Osteocyte (in vitro differentiated cells): ENCODE measurements around the gene WDR90. TPM values are rescaled to one million over a fixed set of nuclear protein-coding genes. Genes with fewer than 3 reads are reported as not detected.

Experiments used
- DNase-seq: peaks from one replicate; pipeline ENCODE4 v3.0.0; 2021; ENCODE audit warnings: mixed read lengths; ENCODE audit not compliant: unreplicated experiment; ENCODE audit errors: extremely low spot score
- H3K27ac Mint-ChIP-seq: one replicate; pipeline ENCODE4 v1.8.0; 2021; ENCODE audit warnings: mild to moderate bottlenecking, mixed read lengths; ENCODE audit not compliant: unreplicated experiment
- H3K27me3 Mint-ChIP-seq: one replicate; pipeline ENCODE4 v1.8.0; 2021; ENCODE audit warnings: mixed read lengths; ENCODE audit not compliant: unreplicated experiment
- H3K36me3 Mint-ChIP-seq: one replicate; pipeline ENCODE4 v1.8.0; 2021; ENCODE audit warnings: mixed read lengths; ENCODE audit not compliant: unreplicated experiment
- H3K4me1 Mint-ChIP-seq: one replicate; pipeline ENCODE4 v1.8.0; 2021; ENCODE audit warnings: mixed read lengths; ENCODE audit not compliant: unreplicated experiment
- H3K4me3 Mint-ChIP-seq: one replicate; pipeline ENCODE4 v1.8.0; 2021; ENCODE audit warnings: mild to moderate bottlenecking, moderate library complexity, mixed read lengths; ENCODE audit not compliant: unreplicated experiment
- H3K9me3 Mint-ChIP-seq: one replicate; pipeline ENCODE4 v1.8.0; 2021; ENCODE audit warnings: mixed read lengths; ENCODE audit not compliant: unreplicated experiment
- total RNA-seq: library from RNA; stranded (reverse); gene quantifications from 2 replicates; pipeline ENCODE4 v1.2.1, GENCODE V29; 2021
- TF ChIP-seq, protein P1 (sequence below): fragments of 200-600 bp; sonication (generic); IDR thresholded peaks from 2 replicates; pipeline ENCODE4 v1.5.0; 2021; ENCODE audit warnings: antibody characterized with exemption, mild to moderate bottlenecking, moderate library complexity

Gene WDR90
- total RNA-seq, 1 donor from 2014 or later = 38.9 TPM

- TF ChIP-seq, protein P1, sequence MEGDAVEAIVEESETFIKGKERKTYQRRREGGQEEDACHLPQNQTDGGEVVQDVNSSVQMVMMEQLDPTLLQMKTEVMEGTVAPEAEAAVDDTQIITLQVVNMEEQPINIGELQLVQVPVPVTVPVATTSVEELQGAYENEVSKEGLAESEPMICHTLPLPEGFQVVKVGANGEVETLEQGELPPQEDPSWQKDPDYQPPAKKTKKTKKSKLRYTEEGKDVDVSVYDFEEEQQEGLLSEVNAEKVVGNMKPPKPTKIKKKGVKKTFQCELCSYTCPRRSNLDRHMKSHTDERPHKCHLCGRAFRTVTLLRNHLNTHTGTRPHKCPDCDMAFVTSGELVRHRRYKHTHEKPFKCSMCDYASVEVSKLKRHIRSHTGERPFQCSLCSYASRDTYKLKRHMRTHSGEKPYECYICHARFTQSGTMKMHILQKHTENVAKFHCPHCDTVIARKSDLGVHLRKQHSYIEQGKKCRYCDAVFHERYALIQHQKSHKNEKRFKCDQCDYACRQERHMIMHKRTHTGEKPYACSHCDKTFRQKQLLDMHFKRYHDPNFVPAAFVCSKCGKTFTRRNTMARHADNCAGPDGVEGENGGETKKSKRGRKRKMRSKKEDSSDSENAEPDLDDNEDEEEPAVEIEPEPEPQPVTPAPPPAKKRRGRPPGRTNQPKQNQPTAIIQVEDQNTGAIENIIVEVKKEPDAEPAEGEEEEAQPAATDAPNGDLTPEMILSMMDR = no peak
- Mint-ChIP-seq H3K36me3 (no peaks in the 10 kb centered on the region), H3K27ac (no peak overlapping the region), H3K27me3 (no peaks in the 10 kb centered on the region), H3K4me1 (peaks cover 32% of the 10 kb centered on the region), H3K9me3 (no peaks in the 10 kb centered on the region), H3K4me3 (peak overlapping the region; percentile 67)
- DNase-seq = no peak
These were observed 67.7 kb downstream of the WDR90 start for GRCh38 chr16:716768-717325.

Other genes starting within 250 kb of the WDR90 start
- 23.4 and 23.9 TPM in 2 replicates for gene DECR2, start 247.5 kb upstream of the WDR90 start, total RNA-seq
- 60.2 and 65.2 TPM in 2 replicates for gene RAB11FIP3, start 223.7 kb upstream of the WDR90 start, total RNA-seq
- 38.3 and 39.9 TPM in 2 replicates for gene CAPN15, start 121.7 kb upstream of the WDR90 start, total RNA-seq
- gene PRR35, start 89.0 kb upstream of the WDR90 start, total RNA-seq = not detected in 2 replicates
- 0.57 and 1.7 TPM in 2 replicates for gene NHLRC4, start 82.4 kb upstream of the WDR90 start, total RNA-seq
- 62.0 and 63.6 TPM in 2 replicates for gene PIGQ, start 79.4 kb upstream of the WDR90 start, total RNA-seq
- 17.1 and 20.0 TPM in 2 replicates for gene RAB40C, start 59.3 kb upstream of the WDR90 start, total RNA-seq
- 0.47 and 0.56 TPM in 2 replicates for gene WFIKKN1, start 18.4 kb upstream of the WDR90 start, total RNA-seq
- 58.2 and 69.8 TPM in 2 replicates for gene METTL26, start 13.1 kb upstream of the WDR90 start, total RNA-seq
- 11.3 and 14.8 TPM in 2 replicates for gene MCRIP2, start 7.5 kb upstream of the WDR90 start, total RNA-seq
- 125 and 126 TPM in 2 replicates for gene RHOT2, start 18.8 kb downstream of the WDR90 start, total RNA-seq
- gene RHBDL1, start 26.3 kb downstream of the WDR90 start, total RNA-seq = 3.6 and 5.4 TPM in 2 replicates
- 109 and 116 TPM in 2 replicates for gene STUB1, start 31.0 kb downstream of the WDR90 start, total RNA-seq
- gene JMJD8, start 35.0 kb downstream of the WDR90 start, total RNA-seq = 57.6 and 62.1 TPM in 2 replicates
- gene WDR24, start 41.0 kb downstream of the WDR90 start, total RNA-seq = 19.4 and 19.9 TPM in 2 replicates
- gene FBXL16, start 56.4 kb downstream of the WDR90 start, total RNA-seq = 0.32 and 0.44 TPM in 2 replicates
- gene METRN, start 65.8 kb downstream of the WDR90 start, total RNA-seq = 48.2 and 49.7 TPM in 2 replicates
- gene ANTKMT, start 71.8 kb downstream of the WDR90 start, total RNA-seq = 41.5 and 41.7 TPM in 2 replicates
- 2.6 and 3.1 TPM in 2 replicates for gene CCDC78, start 77.1 kb downstream of the WDR90 start, total RNA-seq
- 11.3 and 17.3 TPM in 2 replicates for gene HAGHL, start 77.7 kb downstream of the WDR90 start, total RNA-seq
- gene CIAO3, start 91.6 kb downstream of the WDR90 start, total RNA-seq = 31.4 and 31.5 TPM in 2 replicates
- gene MSLN, start 111.4 kb downstream of the WDR90 start, total RNA-seq = 0.19 and 0.21 TPM in 2 replicates
- 20.8 and 24.3 TPM in 2 replicates for gene RPUSD1, start 139.0 kb downstream of the WDR90 start, total RNA-seq
- 19.3 and 25.4 TPM in 2 replicates for gene CHTF18, start 139.3 kb downstream of the WDR90 start, total RNA-seq
- not detected in 2 replicates for gene GNG13, start 151.4 kb downstream of the WDR90 start, total RNA-seq